HG02759 (cell line): ENCODE measurements around the gene ATP2B1.
A peak's percentile ranks its signal among the peaks of the same experiment; 100 is the strongest.
"Not testable (repeated sequence)": the region's sequence is repeated elsewhere in the genome, so short reads cannot be mapped to it uniquely, and the experiment has no call there.

ENCODE experiments used
- ATAC-seq: cut with Tn5 transposase; IDR thresholded peaks from one replicate; pipeline ENCODE4 v1.9.1; 2021; ENCODE audit warnings: mild to moderate bottlenecking, moderate library complexity; ENCODE audit not compliant: unreplicated experiment

Gene ATP2B1

GRCh38 chr12:89717759-89718523 is 9.3 kb upstream of the ATP2B1 start:
- ATAC-seq: no peak

DNA sequence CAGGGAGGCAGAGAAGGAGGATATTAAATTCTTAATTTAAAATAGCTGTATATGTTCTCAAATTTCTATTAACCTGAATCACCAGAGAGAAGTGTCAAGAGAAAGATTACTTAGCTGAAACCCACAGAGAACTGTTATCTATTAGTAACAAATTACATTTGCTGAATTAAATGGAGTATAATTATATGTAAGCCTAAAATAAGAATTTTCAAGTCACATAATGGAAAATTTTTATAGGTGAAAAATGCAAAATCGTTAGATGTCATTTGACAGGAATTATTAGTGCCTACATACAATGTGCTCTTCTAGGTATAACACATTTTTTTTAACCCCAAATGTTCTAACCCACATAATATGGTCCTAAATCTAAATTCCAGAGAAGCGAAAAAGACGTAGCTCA is 4.1 kb upstream of the ATP2B1 start:
- ATAC-seq: no peak

DNA sequence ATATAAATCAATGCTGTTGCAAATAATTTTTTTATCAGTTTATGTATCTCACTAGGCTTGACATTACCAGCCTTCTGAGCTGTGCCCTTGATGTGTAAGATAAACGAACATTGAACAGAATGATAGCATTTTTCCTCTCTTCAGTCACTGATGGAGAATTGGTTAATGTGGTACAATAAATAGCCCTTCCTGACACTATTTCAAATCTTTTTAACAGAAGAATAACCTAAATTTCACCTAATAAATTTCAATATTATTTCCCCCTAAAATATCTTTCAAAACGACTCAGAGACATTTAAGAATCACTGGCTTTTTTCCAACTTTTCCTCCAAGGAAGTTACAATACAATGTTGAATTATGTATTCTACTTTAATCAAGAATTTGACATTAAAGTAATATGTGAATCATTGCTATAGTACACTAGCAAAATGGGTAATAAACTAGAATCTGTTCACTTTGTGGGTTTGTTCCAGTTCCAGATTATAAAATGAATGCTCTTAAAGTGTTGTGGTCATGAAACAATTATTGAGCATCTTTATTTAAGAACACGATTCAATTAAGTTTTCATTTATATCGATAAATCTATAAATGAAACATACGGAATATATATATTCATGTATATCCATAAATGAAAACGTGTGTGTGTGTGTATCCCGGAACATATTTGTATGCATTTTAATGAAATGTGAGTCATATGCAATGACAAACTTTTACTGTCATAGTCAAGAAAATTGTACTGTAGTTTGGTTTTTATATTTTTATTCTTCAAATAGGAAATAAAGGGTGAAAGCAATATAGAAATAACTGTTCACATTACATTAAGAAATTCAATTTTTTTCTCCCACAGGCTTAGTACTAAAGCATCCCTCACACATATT is 2.5 kb upstream of the ATP2B1 start:
- no peak for ATAC-seq

DNA sequence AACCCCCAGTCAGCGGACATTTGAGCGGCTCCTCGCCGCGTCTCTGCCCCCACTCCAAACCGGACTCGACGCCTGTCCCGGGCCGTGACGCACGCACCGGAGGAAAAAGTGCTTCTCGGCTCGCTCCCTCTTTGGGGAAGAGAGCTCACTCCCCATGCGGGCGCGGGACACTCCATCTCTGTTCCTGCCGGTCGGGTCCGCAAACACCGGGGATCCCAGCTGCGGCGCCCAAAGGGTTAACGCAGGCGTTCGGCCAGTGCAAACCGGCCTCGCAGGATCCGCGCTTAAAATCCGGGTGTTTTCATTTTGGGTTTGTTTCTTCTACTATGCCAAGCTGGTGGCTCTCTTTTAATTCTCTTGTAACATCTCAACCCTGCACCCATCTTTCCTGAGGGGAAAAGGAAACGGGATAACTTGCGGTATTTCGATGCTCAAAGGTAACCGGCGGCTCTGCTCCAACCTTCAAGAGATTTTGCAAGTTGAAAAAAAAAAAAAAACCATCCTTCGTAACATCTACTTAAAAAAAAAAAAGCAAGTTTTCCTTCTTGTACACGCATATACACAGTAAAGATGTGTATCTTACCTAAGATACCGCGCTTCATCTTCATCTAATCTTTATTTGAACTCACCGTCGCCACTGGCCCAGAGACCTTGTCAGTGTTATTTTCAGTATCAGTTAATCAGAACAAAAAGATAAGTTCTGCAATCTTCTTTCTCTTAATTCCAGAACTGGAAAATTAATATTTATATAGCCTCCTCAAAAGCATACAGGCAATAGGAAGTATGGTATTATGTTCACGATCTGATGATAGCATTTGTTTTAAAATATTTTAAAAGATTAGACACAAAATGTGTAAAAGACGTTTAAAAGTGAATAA is 1.6 kb upstream of the ATP2B1 start:
- ATAC-seq: no peak

DNA sequence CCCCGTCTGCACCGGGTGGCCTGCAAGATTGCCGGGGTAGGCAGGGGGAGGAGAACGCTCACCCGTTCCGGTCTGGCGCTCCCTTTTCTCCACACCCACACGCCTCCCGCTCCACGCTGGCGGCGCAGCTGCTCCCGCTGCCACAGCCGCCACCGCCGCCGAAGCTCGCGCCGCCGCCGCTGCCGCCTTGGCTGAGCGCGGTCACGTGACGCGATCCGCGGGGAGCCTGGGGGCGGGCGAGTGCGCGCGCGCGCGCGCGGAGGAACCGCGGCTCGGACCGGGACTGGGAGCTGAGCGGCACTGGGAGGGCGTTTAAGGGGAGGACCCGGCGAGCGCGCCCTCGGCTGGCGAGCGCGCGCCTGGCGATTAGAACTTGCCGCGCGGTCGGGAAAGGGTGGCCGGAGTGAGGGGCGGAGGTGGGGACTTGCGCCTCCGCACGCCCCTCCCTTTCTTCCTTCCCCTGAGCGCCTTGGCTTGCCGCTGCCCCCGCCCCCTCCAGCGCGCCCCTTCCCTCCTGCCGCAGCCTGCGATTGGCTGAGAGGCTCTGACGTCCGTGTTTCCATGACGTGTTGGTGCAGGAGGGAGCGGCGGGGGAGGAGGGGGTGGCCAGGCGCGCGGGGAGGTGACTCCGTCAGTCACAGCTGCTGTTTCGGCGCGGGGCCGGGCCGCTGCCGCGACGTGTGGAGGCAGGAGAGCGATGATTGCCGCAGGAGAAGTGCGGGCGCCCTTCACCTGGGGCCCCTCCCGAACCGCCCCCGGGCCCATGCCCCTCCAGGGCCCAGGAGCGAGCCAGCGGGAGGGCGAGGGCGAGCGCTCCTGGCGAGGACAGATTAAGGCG is 738 bp upstream of the ATP2B1 start:
- ATAC-seq: peak; percentile 71

DNA sequence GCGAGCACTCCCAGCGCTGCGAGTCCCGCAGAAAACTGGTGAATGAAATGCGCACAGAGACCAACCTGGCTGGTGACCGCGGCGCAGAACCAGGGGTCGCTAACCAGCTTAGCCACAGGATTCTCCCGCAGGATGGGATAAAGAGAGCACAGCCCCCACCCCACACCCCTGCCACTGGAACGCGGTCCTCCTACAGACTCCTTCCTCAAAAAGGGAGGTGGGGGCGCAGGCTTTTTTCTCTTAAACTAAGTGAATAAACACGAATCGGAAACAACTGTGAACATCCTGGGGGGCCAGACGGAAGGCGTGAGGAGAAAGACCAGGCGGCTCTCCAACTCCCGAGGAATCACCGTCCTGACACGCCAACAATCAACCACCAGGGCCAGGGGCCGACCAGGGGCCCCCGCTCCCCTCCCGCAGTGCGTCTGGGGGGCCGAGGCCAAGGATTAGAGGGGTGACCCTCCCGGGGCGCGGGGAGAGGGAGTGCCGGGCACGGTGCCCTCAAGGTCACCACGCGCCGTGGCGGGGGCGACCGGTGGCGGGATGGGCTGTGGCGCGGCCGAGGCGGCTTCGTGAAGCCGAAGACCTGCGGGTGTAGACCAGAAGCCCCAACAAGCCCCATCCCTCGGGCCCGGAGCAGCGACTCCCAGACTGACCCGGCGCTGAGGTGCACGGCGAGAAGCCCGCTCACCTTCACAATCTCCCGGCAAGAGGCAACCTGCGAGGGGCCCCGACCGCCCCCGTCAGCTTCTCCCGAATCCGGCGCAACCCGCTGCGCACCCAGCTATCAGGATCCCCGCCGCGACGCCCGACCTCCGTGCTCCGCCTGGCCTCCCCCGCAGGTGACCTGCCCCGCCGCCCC is 704 bp downstream of the ATP2B1 start:
- ATAC-seq: peak; percentile 0

GRCh38 chr12:89706986-89707702 is 1.5 kb downstream of the ATP2B1 start:
- no peak for ATAC-seq

GRCh38 chr12:89706551-89706950 is 2.1 kb downstream of the ATP2B1 start:
- no peak for ATAC-seq

DNA sequence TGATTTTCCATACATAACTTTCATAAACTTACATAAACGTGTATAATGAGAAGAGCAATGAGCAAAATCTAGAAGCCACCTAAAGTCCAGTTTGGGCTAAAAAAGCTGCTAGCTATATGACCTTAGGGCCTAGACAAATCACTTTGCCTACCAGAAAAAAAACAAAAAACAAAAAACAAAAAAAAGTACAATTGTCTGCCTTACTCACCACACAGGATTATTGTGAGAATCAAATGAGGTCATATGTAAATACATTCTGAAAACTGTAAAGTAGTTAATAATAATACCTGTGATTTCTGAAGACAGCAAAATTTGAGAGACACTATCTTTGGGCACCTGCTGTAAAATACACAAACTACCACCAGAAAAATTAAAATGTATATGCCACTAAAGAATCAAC is 4.2 kb downstream of the ATP2B1 start:
- no peak for ATAC-seq

GRCh38 chr12:89703768-89704167 is 4.9 kb downstream of the ATP2B1 start:
- no peak for ATAC-seq

GRCh38 chr12:89702503-89702902 is 6.1 kb downstream of the ATP2B1 start:
- no peak for ATAC-seq

- no peak for ATAC-seq
Observed at GRCh38 chr12:89701606-89702206, 6.9 kb downstream of the ATP2B1 start.

GRCh38 chr12:89700191-89700810 is 8.3 kb downstream of the ATP2B1 start:
- ATAC-seq: no peak

- no peak for ATAC-seq
Observed at GRCh38 chr12:89698607-89699006, 10.0 kb downstream of the ATP2B1 start.

- not testable (repeated sequence) for ATAC-seq
Observed at GRCh38 chr12:89697728-89698127, 10.9 kb downstream of the ATP2B1 start.

DNA sequence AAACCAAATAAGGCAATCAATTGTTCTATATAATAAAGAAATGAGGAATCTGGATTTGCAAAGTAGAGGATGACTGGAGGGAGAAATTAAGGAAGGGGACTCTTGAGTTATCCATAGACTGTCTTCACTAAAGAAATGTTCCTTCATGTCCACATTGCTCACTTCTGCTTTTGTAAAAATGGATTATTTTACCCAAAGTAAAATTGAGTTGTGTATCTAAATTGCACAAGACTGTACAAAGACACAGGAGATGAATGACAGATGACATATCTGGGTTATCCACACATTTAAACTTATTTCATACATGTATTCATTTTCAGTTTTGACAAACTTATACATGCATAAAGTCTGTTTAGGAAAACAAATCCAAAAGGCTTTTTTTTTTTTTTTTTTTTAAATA is 11.3 kb downstream of the ATP2B1 start:
- no peak for ATAC-seq

DNA sequence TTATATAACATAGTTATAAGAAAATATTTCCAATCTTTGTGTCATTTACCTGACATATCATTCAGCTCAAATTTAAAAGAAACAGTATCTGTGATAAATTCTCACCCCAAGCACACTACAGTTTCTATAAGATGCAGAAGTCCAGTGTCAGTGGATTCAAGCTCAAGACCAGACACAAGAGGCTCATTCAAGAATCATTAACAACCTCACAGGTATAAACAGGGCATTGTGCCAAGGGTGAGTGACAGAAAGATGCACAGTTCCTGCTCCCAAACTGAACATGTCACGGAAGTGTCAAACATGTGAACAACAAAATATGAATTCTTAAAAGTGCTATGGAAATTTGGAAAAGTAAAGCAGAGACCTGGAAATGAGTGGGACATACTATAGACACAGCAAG is 12.8 kb downstream of the ATP2B1 start:
- ATAC-seq: peak; percentile 63

- no peak for ATAC-seq
Observed at GRCh38 chr12:89695100-89695499, 13.5 kb downstream of the ATP2B1 start.
